ENCODE data around the gene CDH3.

The CDH3 gene

GRCh38 chr16:68659412-68660358 lies 14.6 kb downstream of the CDH3 start:
- H3K36me3 ChIP-seq (replicated peaks) = no peaks in the 10 kb centered on the region
- DNase-seq = no peak
- no peak for TF ChIP-seq CTCF (IDR thresholded peaks at IDR 0.05; ENCODE audit: low read depth, low read length, missing control alignments)
- in situ Hi-C loops (cut with HindIII; ENCODE audit: low pct_ligation_motif_present, low sequenced_read_pairs) = no loop called here
- no peaks in the 10 kb centered on the region for H3K27me3 ChIP-seq (replicated peaks)
- no peak overlapping the region for H3K4me3 ChIP-seq (ENCODE audit: low read depth, low read length)
- no peak overlapping the region for H3K27ac ChIP-seq

GRCh38 chr16:68660359-68660795 lies 15.3 kb downstream of the CDH3 start:
- no peak overlapping the region for H3K27ac ChIP-seq
- H3K36me3 ChIP-seq (replicated peaks) = no peaks in the 10 kb centered on the region
- DNase-seq = peak; percentile 39
- in situ Hi-C loops (cut with HindIII; ENCODE audit: low pct_ligation_motif_present, low sequenced_read_pairs) = no loop called here
- no peak for TF ChIP-seq CTCF (IDR thresholded peaks at IDR 0.05; ENCODE audit: low read depth, low read length, missing control alignments)
- H3K4me3 ChIP-seq (ENCODE audit: low read depth, low read length) = no peak overlapping the region
- no peaks in the 10 kb centered on the region for H3K27me3 ChIP-seq (replicated peaks)

GRCh38 chr16:68662035-68662434 lies 16.9 kb downstream of the CDH3 start:
- in situ Hi-C loops (cut with HindIII; ENCODE audit: low pct_ligation_motif_present, low sequenced_read_pairs) = no loop called here
- Histone ChIP-seq H3K27ac (no peak overlapping the region), H3K36me3 (replicated peaks) (no peaks in the 10 kb centered on the region), H3K27me3 (replicated peaks) (no peaks in the 10 kb centered on the region), H3K4me3 (ENCODE audit: low read depth, low read length) (no peak overlapping the region)
- TF ChIP-seq CTCF (IDR thresholded peaks at IDR 0.05; ENCODE audit: low read depth, low read length, missing control alignments) = no peak
- no peak for DNase-seq

GRCh38 chr16:68664297-68664696 lies 19.2 kb downstream of the CDH3 start:
- Histone ChIP-seq H3K27ac (no peak overlapping the region), H3K4me3 (ENCODE audit: low read depth, low read length) (no peak overlapping the region), H3K27me3 (replicated peaks) (no peaks in the 10 kb centered on the region), H3K36me3 (replicated peaks) (no peaks in the 10 kb centered on the region)
- in situ Hi-C loops (cut with HindIII; ENCODE audit: low pct_ligation_motif_present, low sequenced_read_pairs) = no loop called here
- DNase-seq = no peak
- no peak for TF ChIP-seq CTCF (IDR thresholded peaks at IDR 0.05; ENCODE audit: low read depth, low read length, missing control alignments)

- in situ Hi-C loops (cut with HindIII; ENCODE audit: low pct_ligation_motif_present, low sequenced_read_pairs) = no loop called here
- no peaks in the 10 kb centered on the region for H3K27me3 ChIP-seq (replicated peaks)
- no peaks in the 10 kb centered on the region for H3K36me3 ChIP-seq (replicated peaks)
- no peak overlapping the region for H3K4me3 ChIP-seq (ENCODE audit: low read depth, low read length)
- DNase-seq = no peak
- no peak for TF ChIP-seq CTCF (IDR thresholded peaks at IDR 0.05; ENCODE audit: low read depth, low read length, missing control alignments)
- H3K27ac ChIP-seq = no peak overlapping the region
These were observed 20.4 kb downstream of the CDH3 start for GRCh38 chr16:68665501-68665900.

Data from brain microvascular endothelial cell (primary cell).